ENCODE measurements around the gene BMP7.

BMP7 gene

GRCh38 chr20:57266291-57267157 lies at the start of gene BMP7:
TSS of gene BMP7 (minus strand) at chr20:57266641. CDS start at chr20:57266122, 519 bp downstream.
- DNase-seq (ENCODE audit: low read depth) = no peak
- H3K4me3 ChIP-seq (ENCODE audit: low read depth, low read length) = no peak within 1 kb of the TSS
- no peak for TF ChIP-seq CTCF (IDR thresholded peaks at IDR 0.05; ENCODE audit: insufficient read depth, low read depth, low read length, missing control alignments)

- no peak for TF ChIP-seq CTCF (IDR thresholded peaks at IDR 0.05; ENCODE audit: insufficient read depth, low read depth, low read length, missing control alignments)
- DNase-seq (ENCODE audit: low read depth) = no peak
- no peak overlapping the region for H3K4me3 ChIP-seq (ENCODE audit: low read depth, low read length)
Measured at GRCh38 chr20:57315976-57316480, 49.6 kb upstream of the BMP7 start.

- no peak overlapping the region for H3K4me3 ChIP-seq (ENCODE audit: low read depth, low read length)
- DNase-seq (ENCODE audit: low read depth) = no peak
- no peak for TF ChIP-seq CTCF (IDR thresholded peaks at IDR 0.05; ENCODE audit: insufficient read depth, low read depth, low read length, missing control alignments)
Measured at GRCh38 chr20:57315083-57315975, 48.9 kb upstream of the BMP7 start.

- no peak for DNase-seq (ENCODE audit: low read depth)
- TF ChIP-seq CTCF (IDR thresholded peaks at IDR 0.05; ENCODE audit: insufficient read depth, low read depth, low read length, missing control alignments) = no peak
- H3K4me3 ChIP-seq (ENCODE audit: low read depth, low read length) = no peak overlapping the region
Measured at GRCh38 chr20:57313951-57314350, 47.5 kb upstream of the BMP7 start.

GRCh38 chr20:57313230-57313629 lies 46.8 kb upstream of the BMP7 start:
- no peak overlapping the region for H3K4me3 ChIP-seq (ENCODE audit: low read depth, low read length)
- TF ChIP-seq CTCF (IDR thresholded peaks at IDR 0.05; ENCODE audit: insufficient read depth, low read depth, low read length, missing control alignments) = no peak
- no peak for DNase-seq (ENCODE audit: low read depth)

- TF ChIP-seq CTCF (IDR thresholded peaks at IDR 0.05; ENCODE audit: insufficient read depth, low read depth, low read length, missing control alignments) = no peak
- no peak for DNase-seq (ENCODE audit: low read depth)
- no peak overlapping the region for H3K4me3 ChIP-seq (ENCODE audit: low read depth, low read length)
Measured at GRCh38 chr20:57312138-57312537, 45.7 kb upstream of the BMP7 start.

Measured in GM12865 (cell line).